Fibroblast of lung (primary cell): ENCODE data around the gene GLB1L3.

Experiments used
- EZH2 ChIP-seq: IDR thresholded peaks from 2 replicates; pipeline ENCODE4 v1.5.1; 2012; ENCODE audit warnings: low read length, control low read depth, mild to moderate bottlenecking; ENCODE audit errors: missing control alignments
- TF ChIP-seq, protein P1 (sequence below), 2 donors: IDR thresholded peaks in 1 of 2; conservative IDR thresholded peaks in 1 of 2; 1 replicate in 1 of 2; 2 replicates in 1 of 2; pipeline ENCODE4 v1.5.1; 2011 to 2012; ENCODE audit warnings: low read length in 2 of 2, control low read depth in 1 of 2, inconsistent platforms in 1 of 2, low read depth in 1 of 2, mild to moderate bottlenecking in 1 of 2

DNA sequence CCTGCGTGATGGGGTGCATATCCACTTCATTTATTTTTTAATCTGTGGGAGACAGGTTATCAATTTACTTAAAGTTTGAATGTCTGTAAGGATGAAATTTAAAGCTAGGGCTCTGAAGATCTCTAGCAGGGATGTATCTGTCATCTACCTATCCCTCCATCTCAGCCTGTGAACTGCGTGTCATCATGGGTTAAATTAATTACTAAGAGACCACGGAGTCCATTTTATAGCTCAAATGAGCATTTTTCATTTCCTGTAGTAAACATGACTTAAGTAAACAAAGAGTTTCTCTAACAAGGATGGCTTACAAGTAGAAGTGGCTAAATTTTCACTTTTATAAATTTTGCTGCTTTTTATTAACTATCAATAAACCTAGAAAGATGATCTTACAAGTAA is 2.9 kb upstream of the GLB1L3 start:
- TF ChIP-seq, protein P1, sequence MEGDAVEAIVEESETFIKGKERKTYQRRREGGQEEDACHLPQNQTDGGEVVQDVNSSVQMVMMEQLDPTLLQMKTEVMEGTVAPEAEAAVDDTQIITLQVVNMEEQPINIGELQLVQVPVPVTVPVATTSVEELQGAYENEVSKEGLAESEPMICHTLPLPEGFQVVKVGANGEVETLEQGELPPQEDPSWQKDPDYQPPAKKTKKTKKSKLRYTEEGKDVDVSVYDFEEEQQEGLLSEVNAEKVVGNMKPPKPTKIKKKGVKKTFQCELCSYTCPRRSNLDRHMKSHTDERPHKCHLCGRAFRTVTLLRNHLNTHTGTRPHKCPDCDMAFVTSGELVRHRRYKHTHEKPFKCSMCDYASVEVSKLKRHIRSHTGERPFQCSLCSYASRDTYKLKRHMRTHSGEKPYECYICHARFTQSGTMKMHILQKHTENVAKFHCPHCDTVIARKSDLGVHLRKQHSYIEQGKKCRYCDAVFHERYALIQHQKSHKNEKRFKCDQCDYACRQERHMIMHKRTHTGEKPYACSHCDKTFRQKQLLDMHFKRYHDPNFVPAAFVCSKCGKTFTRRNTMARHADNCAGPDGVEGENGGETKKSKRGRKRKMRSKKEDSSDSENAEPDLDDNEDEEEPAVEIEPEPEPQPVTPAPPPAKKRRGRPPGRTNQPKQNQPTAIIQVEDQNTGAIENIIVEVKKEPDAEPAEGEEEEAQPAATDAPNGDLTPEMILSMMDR (conservative IDR thresholded peaks at IDR 0.05 in 1 of 2, IDR thresholded peaks at IDR 0.05 in 1 of 2; ENCODE audit: low read depth in 1 of 2, low read length in 2 of 2), result no peak
- no peak for TF ChIP-seq EZH2
